Astrocyte of the cerebellum (primary cell): Measurements from ENCODE around the gene ADCY4.

Experiments used
- DNase-seq: peaks from one replicate; pipeline ENCODE4 v3.0.0-alpha.2; 2011; ENCODE audit warnings: low read depth
- H3K4me3 ChIP-seq: 2 replicates; pipeline ENCODE4 v1.5.1; 2011; ENCODE audit warnings: mild to moderate bottlenecking, low read depth, low read length, moderate library complexity
- in situ Hi-C: cut with HindIII; loops from 2 replicates; pipeline ENCODE4 v1.10.0; 2017; ENCODE audit warnings: low sequenced_read_pairs
- TF ChIP-seq, protein P1 (sequence below): IDR thresholded peaks from 2 replicates; pipeline ENCODE4 v1.5.1; 2012; ENCODE audit warnings: low read length, low read depth, moderate library complexity, mild to moderate bottlenecking; ENCODE audit errors: missing control alignments

Gene ADCY4

DNA sequence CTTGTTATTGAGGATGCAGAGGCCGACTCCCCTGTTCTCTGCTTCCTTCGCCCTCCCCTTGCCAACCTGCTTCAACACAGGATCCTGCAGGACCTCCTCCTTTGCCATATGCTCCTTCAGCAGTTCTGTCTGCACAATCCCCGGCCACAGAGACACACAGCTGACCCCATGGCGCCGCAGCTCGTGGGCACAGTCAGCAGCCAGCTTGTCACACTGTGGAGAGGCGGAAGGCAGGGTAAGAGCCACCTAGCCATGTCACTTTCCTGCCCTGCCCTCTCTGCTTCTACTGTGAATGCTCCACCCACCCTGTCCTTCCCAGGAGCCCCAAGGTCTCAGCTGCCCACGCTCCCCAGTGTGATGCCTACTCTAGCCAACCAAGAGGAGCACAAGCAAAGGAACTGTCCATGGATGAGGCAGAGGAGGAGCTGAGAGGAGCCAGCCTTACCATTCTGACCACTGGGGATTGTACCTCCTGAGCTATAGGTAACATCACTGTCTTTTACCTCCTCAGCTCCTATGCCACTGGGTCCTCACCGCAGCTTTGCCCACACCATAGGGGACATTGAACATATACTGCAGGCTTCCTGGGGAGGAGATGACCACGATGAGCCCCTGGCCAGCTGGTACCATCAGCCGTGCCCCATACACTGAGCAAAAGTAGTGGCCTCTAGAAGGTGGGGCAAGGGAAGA lies 42.6 kb downstream of the ADCY4 start:
- TF ChIP-seq, protein P1, sequence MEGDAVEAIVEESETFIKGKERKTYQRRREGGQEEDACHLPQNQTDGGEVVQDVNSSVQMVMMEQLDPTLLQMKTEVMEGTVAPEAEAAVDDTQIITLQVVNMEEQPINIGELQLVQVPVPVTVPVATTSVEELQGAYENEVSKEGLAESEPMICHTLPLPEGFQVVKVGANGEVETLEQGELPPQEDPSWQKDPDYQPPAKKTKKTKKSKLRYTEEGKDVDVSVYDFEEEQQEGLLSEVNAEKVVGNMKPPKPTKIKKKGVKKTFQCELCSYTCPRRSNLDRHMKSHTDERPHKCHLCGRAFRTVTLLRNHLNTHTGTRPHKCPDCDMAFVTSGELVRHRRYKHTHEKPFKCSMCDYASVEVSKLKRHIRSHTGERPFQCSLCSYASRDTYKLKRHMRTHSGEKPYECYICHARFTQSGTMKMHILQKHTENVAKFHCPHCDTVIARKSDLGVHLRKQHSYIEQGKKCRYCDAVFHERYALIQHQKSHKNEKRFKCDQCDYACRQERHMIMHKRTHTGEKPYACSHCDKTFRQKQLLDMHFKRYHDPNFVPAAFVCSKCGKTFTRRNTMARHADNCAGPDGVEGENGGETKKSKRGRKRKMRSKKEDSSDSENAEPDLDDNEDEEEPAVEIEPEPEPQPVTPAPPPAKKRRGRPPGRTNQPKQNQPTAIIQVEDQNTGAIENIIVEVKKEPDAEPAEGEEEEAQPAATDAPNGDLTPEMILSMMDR = no peak
- H3K4me3 ChIP-seq = no peak overlapping the region
- in situ Hi-C loops = no loop called here
- DNase-seq = no peak

DNA sequence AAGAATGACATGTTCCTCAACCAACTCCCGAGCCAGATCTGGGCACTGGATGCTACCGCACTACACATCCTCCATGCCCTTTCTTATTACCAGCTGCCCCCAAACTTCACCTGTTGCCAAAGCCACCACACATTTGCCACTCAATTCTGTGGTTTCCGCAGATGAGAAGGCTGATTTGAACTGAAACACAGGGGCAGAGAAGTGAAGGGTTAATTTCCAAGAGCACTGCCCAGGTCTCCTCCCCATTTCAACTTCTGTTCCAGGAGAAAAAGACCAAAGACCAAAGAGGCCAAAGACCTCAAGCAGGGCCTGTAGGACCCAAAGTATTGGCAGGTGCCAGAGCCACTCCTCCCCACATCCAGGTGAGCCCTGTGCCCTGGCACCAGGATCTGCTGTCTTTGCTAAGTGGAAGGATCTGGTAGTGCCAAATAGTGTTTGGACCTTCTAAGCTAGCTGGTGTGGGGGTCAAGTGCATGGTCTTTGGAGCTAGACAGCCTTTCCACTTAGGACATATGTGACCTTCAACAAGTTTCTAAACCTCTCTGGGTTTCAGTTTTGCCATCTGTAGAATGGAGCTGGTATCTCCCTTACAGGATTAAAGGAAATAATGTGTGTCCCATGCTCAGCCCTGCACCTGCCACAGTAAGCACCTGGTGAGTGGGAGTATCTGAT lies 43.3 kb downstream of the ADCY4 start:
- in situ Hi-C loops = no loop called here

DNA sequence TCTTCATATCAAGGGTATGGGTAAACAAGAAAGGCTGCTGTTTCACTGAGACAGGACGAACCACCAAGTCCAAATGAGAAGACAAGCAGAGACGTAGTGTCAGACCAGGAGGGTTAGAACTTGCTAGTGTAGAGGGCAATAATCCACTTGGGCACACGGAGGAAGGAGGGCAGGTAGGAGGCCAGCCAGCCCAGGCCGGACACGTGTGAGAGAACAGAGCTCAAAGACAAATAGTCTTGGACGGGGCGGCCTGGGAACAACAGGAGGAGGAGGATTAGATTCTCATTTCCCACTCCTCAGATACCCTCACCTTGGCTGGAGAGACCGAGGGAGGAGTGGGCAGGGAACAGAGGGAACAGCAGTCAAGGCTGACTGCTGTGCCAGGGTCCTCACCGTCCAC lies 44.1 kb downstream of the ADCY4 start:
- in situ Hi-C loops = no loop called here
- TF ChIP-seq, protein P1 = no peak
- no peak for DNase-seq
- H3K4me3 ChIP-seq = no peak overlapping the region

More for the DNA sequence above, 43.3 kb downstream of the ADCY4 start:
- TF ChIP-seq, protein P1 = no peak
- H3K4me3 ChIP-seq = no peak overlapping the region
- DNase-seq = no peak

DNA sequence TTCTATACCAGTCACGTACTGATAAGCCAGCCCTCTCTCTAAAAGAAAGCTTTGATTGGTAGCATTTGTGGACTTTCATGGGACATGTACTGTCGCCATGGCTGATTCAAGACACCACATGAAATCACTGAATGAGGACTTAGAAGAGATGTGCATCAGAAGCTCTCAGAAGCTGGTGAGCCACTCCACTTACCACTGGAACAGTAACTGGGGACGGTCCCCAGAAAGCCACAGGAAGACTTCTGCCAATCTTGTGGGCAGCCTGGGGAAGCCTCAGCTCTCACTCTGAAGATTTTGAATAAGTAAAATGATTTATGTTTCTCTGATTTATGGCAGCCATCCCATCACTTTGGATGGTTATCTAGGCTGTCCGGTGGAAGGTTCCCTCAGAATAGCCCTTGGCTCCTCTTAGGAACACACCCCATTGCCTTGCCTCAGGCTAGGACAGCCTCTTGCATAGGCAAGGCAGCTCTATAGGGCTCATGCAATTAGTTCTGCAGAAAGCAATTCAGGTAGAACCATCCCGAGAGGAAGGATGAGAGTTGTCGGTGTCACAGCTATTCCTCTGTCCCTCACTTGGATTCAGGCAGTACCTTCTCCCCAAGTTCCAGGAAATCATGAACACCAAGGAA lies 45.1 kb downstream of the ADCY4 start:
- TF ChIP-seq, protein P1 = no peak
- no peak overlapping the region for H3K4me3 ChIP-seq
- in situ Hi-C loops = no loop called here
- DNase-seq = no peak

DNA sequence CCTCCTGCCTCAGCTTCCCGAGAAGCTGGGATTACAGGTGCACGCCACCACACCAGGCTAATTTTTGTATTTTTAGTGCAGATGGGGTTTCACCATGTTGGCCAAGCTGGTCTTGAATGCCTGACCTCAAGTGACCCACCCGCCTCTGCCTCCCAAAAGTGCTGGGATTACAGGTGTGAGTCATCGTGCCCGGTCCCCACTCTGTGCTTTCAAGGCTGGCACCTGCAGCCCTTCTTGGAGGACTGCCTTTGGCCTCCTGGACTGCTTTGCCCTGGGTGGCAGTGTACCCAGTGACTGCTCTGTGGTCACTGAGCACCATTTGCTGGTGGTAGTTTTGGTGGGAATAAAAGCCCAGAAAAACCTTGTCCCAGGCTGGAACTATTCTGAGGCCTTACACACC lies 47.9 kb downstream of the ADCY4 start:
- TF ChIP-seq, protein P1 = no peak
- H3K4me3 ChIP-seq = no peak overlapping the region
- in situ Hi-C loops = no loop called here
- no peak for DNase-seq

DNA sequence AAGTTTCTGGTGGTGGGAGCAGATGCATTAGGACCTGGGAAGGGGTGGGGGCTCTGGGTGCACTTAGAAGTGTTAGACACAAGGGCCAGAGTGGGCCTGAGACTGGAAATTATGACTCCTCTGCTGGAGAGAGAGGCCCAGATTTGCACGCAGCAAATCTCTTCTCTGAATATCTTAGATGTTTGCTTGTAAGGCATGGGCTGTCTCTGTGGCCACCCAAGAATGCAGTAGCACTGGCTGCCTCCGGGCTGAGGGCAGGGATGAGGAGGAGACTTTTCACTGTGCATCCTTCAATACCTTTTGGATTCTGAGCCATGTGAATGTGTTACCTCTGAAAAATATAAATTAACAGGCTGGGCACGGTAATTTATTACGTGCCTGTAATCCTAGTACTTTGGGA lies 49.5 kb downstream of the ADCY4 start:
- DNase-seq = no peak
- in situ Hi-C loops = no loop called here
- TF ChIP-seq, protein P1 = no peak
- H3K4me3 ChIP-seq = no peak overlapping the region
